ENCODE data around the gene OMA1. TPM values are rescaled to one million over a fixed set of nuclear protein-coding genes. Genes with fewer than 3 reads are reported as not detected.

OMA1 gene
- total and polyA plus RNA-seq, 2 experiments from 2014 or later, result 11.7 to 13.2 TPM

DNA sequence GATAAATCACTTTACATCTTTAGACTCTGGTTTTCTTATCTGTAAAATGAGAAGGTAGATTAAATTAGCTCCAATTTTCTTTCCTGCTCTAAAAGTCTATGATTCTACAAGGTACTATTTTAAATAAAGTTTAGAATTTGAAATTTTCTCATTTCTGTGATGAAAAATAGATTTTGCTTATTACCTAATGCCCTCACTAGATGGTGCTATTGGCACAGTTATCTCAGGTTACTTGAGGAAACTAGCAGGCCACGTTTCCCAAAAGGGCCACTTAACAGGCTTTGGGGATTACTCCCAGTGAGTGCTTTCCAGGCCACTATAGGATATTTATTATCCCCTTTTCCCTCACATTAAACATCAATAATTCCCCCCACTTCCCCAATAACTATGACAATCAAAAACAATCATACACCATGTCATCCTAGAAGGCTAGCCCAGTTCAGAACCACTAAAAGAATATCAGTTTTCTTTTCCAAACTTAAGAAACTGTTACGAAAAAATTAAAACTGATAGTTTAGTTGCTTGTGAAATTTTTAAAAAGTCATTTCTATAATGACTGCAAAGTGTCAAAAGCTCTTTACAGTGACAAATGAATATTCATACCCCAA is 30.6 kb downstream of the OMA1 start:
- Histone ChIP-seq H3K27me3 (no peaks in the 10 kb centered on the region), H3K4me1 (ENCODE audit: low read depth) (no peaks in the 10 kb centered on the region), H3K36me3 (no peaks in the 10 kb centered on the region), H3K4me3 (no peak overlapping the region), H3K9me3 (ENCODE audit: low read depth) (no peaks in the 10 kb centered on the region), H3K27ac (no peak overlapping the region)
- TF ChIP-seq, protein P1, sequence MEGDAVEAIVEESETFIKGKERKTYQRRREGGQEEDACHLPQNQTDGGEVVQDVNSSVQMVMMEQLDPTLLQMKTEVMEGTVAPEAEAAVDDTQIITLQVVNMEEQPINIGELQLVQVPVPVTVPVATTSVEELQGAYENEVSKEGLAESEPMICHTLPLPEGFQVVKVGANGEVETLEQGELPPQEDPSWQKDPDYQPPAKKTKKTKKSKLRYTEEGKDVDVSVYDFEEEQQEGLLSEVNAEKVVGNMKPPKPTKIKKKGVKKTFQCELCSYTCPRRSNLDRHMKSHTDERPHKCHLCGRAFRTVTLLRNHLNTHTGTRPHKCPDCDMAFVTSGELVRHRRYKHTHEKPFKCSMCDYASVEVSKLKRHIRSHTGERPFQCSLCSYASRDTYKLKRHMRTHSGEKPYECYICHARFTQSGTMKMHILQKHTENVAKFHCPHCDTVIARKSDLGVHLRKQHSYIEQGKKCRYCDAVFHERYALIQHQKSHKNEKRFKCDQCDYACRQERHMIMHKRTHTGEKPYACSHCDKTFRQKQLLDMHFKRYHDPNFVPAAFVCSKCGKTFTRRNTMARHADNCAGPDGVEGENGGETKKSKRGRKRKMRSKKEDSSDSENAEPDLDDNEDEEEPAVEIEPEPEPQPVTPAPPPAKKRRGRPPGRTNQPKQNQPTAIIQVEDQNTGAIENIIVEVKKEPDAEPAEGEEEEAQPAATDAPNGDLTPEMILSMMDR (IDR thresholded peaks at IDR 0.05; ENCODE audit: low read depth, low read length), result peak; percentile 59
- DNase-seq (ENCODE audit: low read depth in 1 of 2, low spot score in 1 of 2), result peak; percentile 79 to 88

DNA sequence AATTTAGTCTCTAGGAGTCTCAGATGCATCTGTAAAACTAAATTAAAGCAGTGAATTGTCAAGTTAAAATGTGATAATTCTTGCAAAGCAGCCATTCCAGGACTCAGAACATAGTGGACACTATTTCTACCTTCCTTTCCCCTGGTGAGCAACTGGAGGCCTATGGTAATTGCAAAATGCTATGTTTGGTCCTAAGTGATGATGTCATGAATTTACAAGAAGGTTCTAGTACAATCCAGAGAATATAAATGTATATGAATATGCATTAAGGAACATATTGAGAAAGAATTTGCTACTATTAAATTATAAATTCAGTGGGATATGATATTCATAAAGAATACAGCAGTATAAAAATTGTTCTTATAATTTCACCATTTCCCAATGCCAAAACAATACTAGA is 32.6 kb downstream of the OMA1 start:
- no peak for DNase-seq (ENCODE audit: low read depth in 1 of 2, low spot score in 1 of 2)
- Histone ChIP-seq H3K27me3 (no peaks in the 10 kb centered on the region), H3K27ac (no peak overlapping the region), H3K36me3 (no peaks in the 10 kb centered on the region), H3K4me3 (no peak overlapping the region), H3K4me1 (ENCODE audit: low read depth) (peaks cover 5% of the 10 kb centered on the region), H3K9me3 (ENCODE audit: low read depth) (no peaks in the 10 kb centered on the region)
- TF ChIP-seq, protein P1 (IDR thresholded peaks at IDR 0.05; ENCODE audit: low read depth, low read length), result no peak

DNA sequence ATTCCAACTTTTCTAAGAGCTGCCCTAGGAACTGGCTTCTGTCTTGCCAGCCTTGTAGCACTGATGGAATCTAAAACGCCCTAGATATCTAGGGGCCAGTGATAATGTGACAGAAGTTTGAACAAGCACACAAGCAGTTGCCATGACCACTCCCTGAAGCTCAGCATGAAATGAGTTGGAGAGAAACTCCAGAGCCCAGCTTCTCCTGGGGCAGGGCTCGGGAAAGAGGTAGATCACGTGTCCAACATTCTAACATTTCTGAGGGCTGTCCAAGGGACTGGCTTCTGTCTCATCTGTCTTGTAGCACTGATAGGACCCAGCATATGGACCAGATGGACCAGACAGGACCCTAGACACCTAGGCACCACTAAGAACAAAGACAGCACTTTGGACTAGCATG is 37.9 kb downstream of the OMA1 start:
- H3K4me3 ChIP-seq, result no peak overlapping the region
- H3K27ac ChIP-seq, result peak overlapping the region; percentile 75
- TF ChIP-seq, protein P1 (IDR thresholded peaks at IDR 0.05; ENCODE audit: low read depth, low read length), result no peak
- H3K36me3 ChIP-seq, result no peaks in the 10 kb centered on the region
- H3K27me3 ChIP-seq, result no peaks in the 10 kb centered on the region
- DNase-seq (ENCODE audit: low read depth in 1 of 2, low spot score in 1 of 2), result peak in 1 of 2 donors; percentile 81
- H3K9me3 ChIP-seq (ENCODE audit: low read depth), result no peaks in the 10 kb centered on the region
- peaks cover 18% of the 10 kb centered on the region for H3K4me1 ChIP-seq (ENCODE audit: low read depth)

DNA sequence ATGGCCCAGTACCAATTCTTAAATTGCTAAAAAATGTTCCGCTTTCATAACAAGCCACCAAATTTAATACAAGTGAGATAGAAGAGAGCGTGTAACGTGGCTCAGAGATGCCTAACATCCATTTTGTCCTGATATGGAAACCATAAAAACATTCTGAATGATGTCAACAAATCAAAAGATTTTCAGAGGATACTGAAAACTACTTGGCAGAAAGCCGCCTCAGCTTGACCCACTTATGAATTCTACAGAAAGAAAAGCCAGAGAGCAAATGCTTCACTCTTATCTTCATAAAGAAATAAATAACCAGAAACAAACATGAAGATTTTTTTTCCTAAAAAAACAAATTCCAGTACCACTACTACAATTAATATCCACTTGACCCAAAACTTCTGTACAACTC is 41.2 kb downstream of the OMA1 start:
- no peak overlapping the region for H3K4me3 ChIP-seq
- no peaks in the 10 kb centered on the region for H3K27me3 ChIP-seq
- TF ChIP-seq, protein P1 (IDR thresholded peaks at IDR 0.05; ENCODE audit: low read depth, low read length), result no peak
- no peak overlapping the region for H3K27ac ChIP-seq
- no peaks in the 10 kb centered on the region for H3K36me3 ChIP-seq
- H3K4me1 ChIP-seq (ENCODE audit: low read depth), result peaks cover 18% of the 10 kb centered on the region
- H3K9me3 ChIP-seq (ENCODE audit: low read depth), result no peaks in the 10 kb centered on the region
- DNase-seq (ENCODE audit: low read depth in 1 of 2, low spot score in 1 of 2), result no peak

DNA sequence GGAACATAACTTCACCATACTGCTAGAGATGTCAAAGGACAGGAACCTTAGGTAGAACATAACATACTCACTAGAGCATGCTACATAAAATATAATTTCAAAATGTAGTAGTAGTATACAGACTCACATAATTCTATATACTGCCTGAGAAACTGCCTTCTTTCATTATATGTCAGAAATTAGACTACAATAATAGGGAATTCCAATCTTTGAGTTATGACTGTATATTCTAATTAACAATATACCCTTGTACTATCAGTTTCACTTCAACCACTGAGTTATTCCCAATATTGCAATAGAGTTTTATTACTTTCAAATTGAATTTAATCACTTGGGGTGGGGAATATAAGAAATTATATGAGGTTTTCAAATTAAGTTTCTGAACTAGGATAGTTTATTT is 44.0 kb downstream of the OMA1 start:
- Histone ChIP-seq H3K4me3 (no peak overlapping the region), H3K27me3 (no peaks in the 10 kb centered on the region), H3K9me3 (ENCODE audit: low read depth) (no peaks in the 10 kb centered on the region), H3K4me1 (ENCODE audit: low read depth) (peaks cover 1% of the 10 kb centered on the region), H3K27ac (no peak overlapping the region), H3K36me3 (no peaks in the 10 kb centered on the region)
- no peak for DNase-seq (ENCODE audit: low read depth in 1 of 2, low spot score in 1 of 2)
- TF ChIP-seq, protein P1 (IDR thresholded peaks at IDR 0.05; ENCODE audit: low read depth, low read length), result no peak

All from cardiac muscle cell (in vitro differentiated cells and primary cell).